ENCODE results near the gene FOXB1.

DNA sequence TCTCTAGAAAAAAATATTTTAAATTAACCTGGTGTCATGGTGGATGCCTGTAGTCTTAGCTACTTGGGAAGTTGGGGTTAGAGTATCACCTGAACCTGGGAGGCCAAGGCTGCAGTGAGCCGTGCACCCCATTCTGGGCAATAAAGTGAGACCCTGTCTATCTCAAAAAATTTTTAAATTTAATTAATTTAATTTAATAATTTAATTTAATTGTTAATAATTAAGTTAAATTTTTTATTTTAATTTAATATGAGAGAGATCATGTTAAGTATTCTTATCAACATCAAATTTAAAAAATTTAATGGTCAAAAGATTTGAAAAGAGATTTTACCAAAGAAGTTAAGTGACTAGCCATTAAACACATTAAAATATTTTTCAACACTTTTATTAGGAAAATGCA is 40.8 kb upstream of the FOXB1 start:
- TF ChIP-seq, protein P1, sequence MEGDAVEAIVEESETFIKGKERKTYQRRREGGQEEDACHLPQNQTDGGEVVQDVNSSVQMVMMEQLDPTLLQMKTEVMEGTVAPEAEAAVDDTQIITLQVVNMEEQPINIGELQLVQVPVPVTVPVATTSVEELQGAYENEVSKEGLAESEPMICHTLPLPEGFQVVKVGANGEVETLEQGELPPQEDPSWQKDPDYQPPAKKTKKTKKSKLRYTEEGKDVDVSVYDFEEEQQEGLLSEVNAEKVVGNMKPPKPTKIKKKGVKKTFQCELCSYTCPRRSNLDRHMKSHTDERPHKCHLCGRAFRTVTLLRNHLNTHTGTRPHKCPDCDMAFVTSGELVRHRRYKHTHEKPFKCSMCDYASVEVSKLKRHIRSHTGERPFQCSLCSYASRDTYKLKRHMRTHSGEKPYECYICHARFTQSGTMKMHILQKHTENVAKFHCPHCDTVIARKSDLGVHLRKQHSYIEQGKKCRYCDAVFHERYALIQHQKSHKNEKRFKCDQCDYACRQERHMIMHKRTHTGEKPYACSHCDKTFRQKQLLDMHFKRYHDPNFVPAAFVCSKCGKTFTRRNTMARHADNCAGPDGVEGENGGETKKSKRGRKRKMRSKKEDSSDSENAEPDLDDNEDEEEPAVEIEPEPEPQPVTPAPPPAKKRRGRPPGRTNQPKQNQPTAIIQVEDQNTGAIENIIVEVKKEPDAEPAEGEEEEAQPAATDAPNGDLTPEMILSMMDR (IDR thresholded peaks at IDR 0.05): no peak
- TF ChIP-seq POLR2A (IDR thresholded peaks at IDR 0.05): no peak

Data from thyroid gland (tissue), 4 donors.